ENCODE data around the gene ASPHD1. TPM values are rescaled to one million over a fixed set of nuclear protein-coding genes. Genes with fewer than 3 reads are reported as not detected.

Gene ASPHD1
- total and polyA plus RNA-seq, 2 of the 8 experiments (the other 6 are each of a cell fraction or from before 2014, with no cell fraction given) = 14.5 to 18.6 TPM

- Histone ChIP-seq H2AFZ (ENCODE audit: low read length) (no peak overlapping the region), H2BK120ac (replicated peaks; ENCODE audit: low read depth, low read length) (no peak overlapping the region), H3K79me1 (ENCODE audit: low read depth, low read length) (peaks cover 4% of the 10 kb centered on the region; the same call in 1 of the 2 replicates), H3K9me3 (ENCODE audit: insufficient read depth in 2 of 2, low read depth in 1 of 2, low read length in 1 of 2) (no peaks in the 10 kb centered on the region), H3K4me3 (ENCODE audit: extremely low read depth in 1 of 4, insufficient read depth in 2 of 4, low read depth in 3 of 4, low read length in 4 of 4) (no peak overlapping the region), H3K23ac (ENCODE audit: insufficient read length) (no peak overlapping the region), H3K27me3 (replicated peaks in 1 of 4; ENCODE audit: control insufficient read depth in 3 of 4, extremely low read depth in 1 of 4, insufficient read depth in 3 of 4, low read length in 3 of 4) (no peaks in the 10 kb centered on the region), H3K14ac (ENCODE audit: insufficient read length) (no peak overlapping the region), H4K8ac (ENCODE audit: extremely low read depth, insufficient read depth, low read length) (no peak overlapping the region), H4K91ac (replicated peaks; ENCODE audit: insufficient read length, low read length) (no peak overlapping the region), H3K18ac (ENCODE audit: extremely low read depth, low read length) (no peak overlapping the region), H3K56ac (replicated peaks; ENCODE audit: insufficient read length, low read depth, low read length) (no peak overlapping the region), H3K36me3 (ENCODE audit: control insufficient read depth in 2 of 4, insufficient read depth in 4 of 4, low read length in 3 of 4) (no peaks in the 10 kb centered on the region; a peak in 2 of 8 replicates), H4K5ac (ENCODE audit: insufficient read length, low read depth, low read length) (no peak overlapping the region), H3K4me2 (ENCODE audit: insufficient read depth in 1 of 2, low read depth in 2 of 2, low read length in 2 of 2) (no peak overlapping the region; a peak in 1 of 4 replicates), H4K20me1 (replicated peaks in 1 of 2; ENCODE audit: control insufficient read depth in 1 of 2, insufficient read depth in 2 of 2, low read length in 2 of 2) (peaks cover 0 to 3% of the 10 kb centered on the region in 2 experiments), H3K4me1 (replicated peaks in 1 of 4; ENCODE audit: control insufficient read depth in 3 of 4, insufficient read depth in 4 of 4, low read length in 3 of 4) (peaks cover 0 to 14% (median 3%) of the 10 kb centered on the region in 4 experiments; a peak in 6 of 7 replicates), H3K23me2 (ENCODE audit: low read depth, low read length) (peaks cover 24% of the 10 kb centered on the region), H2BK5ac (ENCODE audit: low read depth, low read length) (no peak overlapping the region), H2BK20ac (ENCODE audit: low read length) (no peak overlapping the region), H3K27ac (ENCODE audit: low read depth, low read length) (no peak overlapping the region), H3K9ac (replicated peaks in 1 of 4; ENCODE audit: extremely low read depth in 1 of 4, low read depth in 3 of 4, low read length in 3 of 4) (no peak overlapping the region), H2BK12ac (ENCODE audit: low read depth, low read length) (no peak overlapping the region), H2BK15ac (ENCODE audit: low read length) (no peak overlapping the region), H3K4ac (replicated peaks; ENCODE audit: insufficient read length, low read depth, low read length) (no peak overlapping the region), H2AK5ac (ENCODE audit: low read depth, low read length) (no peak overlapping the region), H3K79me2 (ENCODE audit: control insufficient read depth in 1 of 2, insufficient read depth in 2 of 2, low read length in 2 of 2) (no peaks in the 10 kb centered on the region)
- no peak for FAIRE-seq
- POLR2A ChIA-PET (ENCODE audit: partially characterized antibody) = no interaction called here
- DNase-seq (ENCODE audit: low read depth in 1 of 2, low spot score in 2 of 2) = no peak
- 83% methylated on average over 6 of the region's 15 CpGs; no CpG with 5 or more reads in 1 of the 2 experiments for WGBS, 2 experiments (ENCODE audit: extremely low coverage in 1 of 2, insufficient coverage in 1 of 2, insufficient read length in 1 of 2, insufficient replicate concordance in 2 of 2, low coverage in 1 of 2, low lambda C conversion rate in 2 of 2, missing lambda C conversion rate in 1 of 2)
- TF ChIP-seq USF2 (IDR thresholded peaks at IDR 0.05; ENCODE audit: low read length) = no peak
- TF ChIP-seq CTBP2 (IDR thresholded peaks at IDR 0.05; ENCODE audit: borderline replicate concordance, insufficient read depth, insufficient read length, low read length) = no peak
- no peak for TF ChIP-seq CTCF (IDR thresholded peaks at IDR 0.05; ENCODE audit: control extremely low read depth in 1 of 3, insufficient read depth in 1 of 3, low read depth in 1 of 3, low read length in 3 of 3)
- TF ChIP-seq SRF (IDR thresholded peaks at IDR 0.05; ENCODE audit: low read depth, low read length) = no peak
- TF ChIP-seq GTF2F1 (IDR thresholded peaks at IDR 0.05; ENCODE audit: borderline replicate concordance, low read depth, low read length) = no peak
- TF ChIP-seq GABPA (IDR thresholded peaks at IDR 0.05; ENCODE audit: borderline replicate concordance, insufficient read depth, low read length) = no peak
- TF ChIP-seq RFX5 (IDR thresholded peaks at IDR 0.05; ENCODE audit: borderline replicate concordance, low read depth, low read length) = no peak
- CTCF ChIA-PET (ENCODE audit: partially characterized antibody) = no interaction called here
These were observed 3.4 kb upstream of the ASPHD1 start for GRCh38 chr16:29896841-29897240.

Data from H1 (cell line).